RPMI7951 (cell line): ENCODE data around the gene ADAM12. TPM values are rescaled to one million over a fixed set of nuclear protein-coding genes. Genes with fewer than 3 reads are reported as not detected.

ENCODE experiments used
- DNase-seq: peaks from one replicate; pipeline ENCODE4 v3.0.0-alpha.2; 2012; ENCODE audit warnings: low read depth
- total RNA-seq: library from RNA; depleted of rRNA; stranded (reverse); fragments of >200 nt; shearing (Covaris generic); gene quantifications from 2 replicates; pipeline ENCODE4 v1.2.3, GENCODE V29; 2014

Gene ADAM12
- total RNA-seq, 1 experiment from 2014 or later, result 34.8 TPM

DNA sequence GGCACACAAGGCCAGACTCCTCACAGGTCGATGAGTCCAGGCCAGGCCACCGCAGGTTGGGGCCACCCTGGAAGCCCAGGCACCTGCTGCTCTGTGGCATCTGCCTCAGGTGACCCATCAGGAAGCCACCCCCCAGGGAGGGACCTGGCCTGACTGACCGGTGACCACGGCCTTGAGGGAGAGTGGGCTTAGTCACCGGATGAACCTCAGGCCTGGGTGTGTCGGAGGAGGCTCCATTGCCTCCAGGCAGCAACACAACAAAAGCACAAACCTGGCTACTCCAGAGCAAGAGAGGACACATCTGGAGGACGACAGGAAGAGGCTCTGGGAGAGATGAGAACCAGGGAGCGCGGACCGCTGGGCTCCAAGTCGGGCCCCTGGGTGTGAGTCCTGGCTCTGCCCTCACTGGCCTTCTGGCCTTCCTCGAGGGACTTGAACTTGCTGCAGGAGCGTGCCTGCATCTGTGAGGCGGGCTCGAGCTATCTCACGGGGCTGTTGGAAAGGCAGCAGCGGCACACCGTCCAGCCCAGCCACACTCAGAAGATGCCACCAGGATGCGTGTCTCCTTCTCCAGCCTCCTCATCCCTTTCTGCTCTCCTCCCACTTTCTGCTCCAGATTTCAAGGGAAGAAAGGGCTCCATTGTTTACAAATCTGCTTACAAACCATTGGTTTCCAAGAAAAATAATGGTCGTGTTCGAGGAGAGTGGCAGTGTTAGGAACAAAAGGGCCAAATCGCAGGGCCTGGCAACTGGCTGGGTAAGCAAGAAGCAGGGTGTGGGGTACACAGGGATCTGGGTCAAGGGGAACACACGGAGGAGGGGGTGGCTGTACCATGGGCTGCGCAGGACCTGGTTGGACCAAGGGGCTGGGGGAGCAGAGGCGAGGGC, 152.9 kb downstream of the ADAM12 start:
- DNase-seq, result peak; percentile 53

GRCh38 chr10:126234630-126235029, 153.6 kb downstream of the ADAM12 start:
- DNase-seq, result no peak

DNA sequence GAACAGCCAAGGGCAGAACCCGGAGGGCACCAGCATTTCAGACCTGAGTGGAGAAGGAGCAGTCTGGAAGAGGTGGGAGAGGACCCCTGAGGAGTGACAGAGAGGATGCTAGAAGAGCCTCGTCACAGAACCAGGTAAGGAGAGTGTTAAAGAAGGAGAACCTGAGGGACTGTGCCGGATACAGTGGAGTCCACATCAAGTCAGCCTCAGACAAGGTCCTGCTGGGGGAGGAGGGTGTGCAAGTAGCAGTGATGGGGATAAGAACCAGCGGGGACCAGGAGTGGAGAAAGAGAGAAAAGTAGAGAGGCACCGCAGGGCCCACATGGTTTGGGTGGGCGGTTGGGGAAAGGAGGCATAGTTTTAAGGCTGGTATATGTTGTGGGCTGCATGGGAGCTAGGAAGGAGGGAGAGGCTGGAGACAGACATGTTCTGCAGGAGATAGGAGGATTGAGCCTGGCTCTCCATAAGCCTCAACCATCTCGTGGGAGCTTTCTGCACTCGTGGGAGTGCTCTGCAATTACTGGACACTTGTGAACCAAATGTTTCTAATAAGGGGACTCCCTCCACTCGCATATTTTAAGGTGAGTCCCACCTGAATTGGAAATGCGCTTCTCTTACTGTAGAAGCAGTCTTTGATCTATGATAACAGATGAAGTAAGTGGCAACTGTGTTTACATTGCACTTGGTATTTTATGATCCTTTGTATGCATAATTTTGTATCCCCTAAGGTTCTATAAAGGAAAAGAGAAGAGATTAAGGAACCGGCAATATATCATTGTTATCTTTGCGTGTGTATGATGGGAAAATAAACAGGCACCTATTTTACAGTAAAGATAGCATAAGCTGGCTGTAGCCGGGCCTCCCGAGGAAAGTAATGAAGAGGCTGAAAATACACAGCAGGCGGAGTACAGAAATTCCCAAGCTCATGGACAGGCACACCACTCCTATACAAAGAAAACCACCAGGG, 154.8 kb downstream of the ADAM12 start:
- DNase-seq, result no peak

GRCh38 chr10:126230587-126230986, 157.7 kb downstream of the ADAM12 start:
- no peak for DNase-seq

DNA sequence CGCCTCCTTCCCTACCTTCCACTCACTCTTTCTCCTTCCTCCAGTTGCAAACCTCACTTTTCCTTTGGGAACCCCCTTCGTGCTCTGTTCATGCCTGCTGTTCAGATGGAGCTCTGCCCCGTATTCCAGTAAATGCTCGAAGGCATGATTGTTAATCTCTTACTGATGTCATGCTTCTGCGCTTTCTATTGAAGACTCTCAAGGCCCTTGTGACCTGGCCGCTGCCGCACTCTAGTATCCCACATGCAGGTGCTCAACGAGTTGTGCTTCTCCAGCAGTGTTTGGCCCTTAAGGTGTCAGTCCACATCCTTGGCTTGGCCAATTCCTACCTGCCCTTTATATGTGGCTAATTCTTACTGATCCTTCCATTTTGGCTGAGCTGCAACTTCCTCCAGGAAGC, 158.6 kb downstream of the ADAM12 start:
- no peak for DNase-seq

DNA sequence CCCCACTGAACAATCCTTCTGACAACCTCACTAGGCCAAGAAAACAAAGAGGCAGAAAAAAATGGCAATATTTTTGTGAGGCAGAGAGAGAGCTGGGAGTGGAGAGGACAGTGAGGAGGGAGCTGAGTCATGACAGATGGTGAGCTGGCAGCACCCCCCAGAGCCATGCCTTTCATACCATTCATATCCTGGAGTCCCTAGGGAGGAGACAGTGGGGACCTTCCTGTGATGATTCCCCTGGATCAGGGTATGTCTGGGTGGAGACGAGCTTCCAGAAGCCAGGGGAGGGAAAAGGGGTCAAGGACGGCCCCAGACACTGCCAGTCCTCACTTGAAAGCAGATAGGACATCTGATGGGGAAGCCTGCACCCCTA, 160.5 kb downstream of the ADAM12 start:
- peak; percentile 20 for DNase-seq

GRCh38 chr10:126226988-126227761, 161.1 kb downstream of the ADAM12 start:
- no peak for DNase-seq

GRCh38 chr10:126226205-126226604, 162.1 kb downstream of the ADAM12 start:
- DNase-seq, result no peak

- DNase-seq, result no peak
Observed at GRCh38 chr10:126225672-126226008, 162.6 kb downstream of the ADAM12 start.

DNA sequence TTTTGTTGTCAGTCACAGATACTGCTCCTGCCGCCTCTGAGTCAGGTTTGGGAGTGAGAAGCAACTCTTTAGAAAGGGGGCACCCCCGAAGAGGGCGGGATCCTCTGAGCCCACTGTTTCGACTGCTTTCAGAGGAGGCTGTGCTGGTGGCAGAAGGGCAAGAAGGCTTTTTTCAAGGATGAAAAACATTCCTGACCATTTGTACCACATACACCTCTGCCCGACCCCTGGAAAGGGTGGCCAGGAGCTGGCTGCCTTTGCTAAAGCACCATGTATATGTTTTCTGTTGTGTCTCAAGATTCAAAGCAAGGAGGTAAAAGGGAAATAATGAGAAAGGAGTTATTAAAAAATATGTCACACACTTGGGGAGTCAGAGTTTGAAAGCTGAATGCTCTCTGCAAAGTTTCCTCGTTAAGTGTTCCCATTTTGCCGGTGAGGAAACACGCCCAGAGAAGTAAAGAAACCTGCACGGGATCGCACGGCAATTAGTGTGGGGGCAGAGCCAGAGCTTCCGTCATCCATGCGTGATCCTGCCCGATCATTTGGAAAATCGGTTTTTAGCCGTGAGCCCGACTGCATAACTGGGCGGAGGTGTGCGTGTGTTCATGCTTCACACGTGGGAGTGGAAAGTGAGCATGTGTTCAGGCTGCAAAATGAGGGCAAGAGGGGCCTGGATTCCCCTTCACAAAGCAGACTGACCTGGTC, 163.2 kb downstream of the ADAM12 start:
- no peak for DNase-seq

GRCh38 chr10:126223512-126224067, 164.7 kb downstream of the ADAM12 start:
- no peak for DNase-seq

GRCh38 chr10:126222736-126223511, 165.4 kb downstream of the ADAM12 start:
- peak; percentile 20 for DNase-seq

DNA sequence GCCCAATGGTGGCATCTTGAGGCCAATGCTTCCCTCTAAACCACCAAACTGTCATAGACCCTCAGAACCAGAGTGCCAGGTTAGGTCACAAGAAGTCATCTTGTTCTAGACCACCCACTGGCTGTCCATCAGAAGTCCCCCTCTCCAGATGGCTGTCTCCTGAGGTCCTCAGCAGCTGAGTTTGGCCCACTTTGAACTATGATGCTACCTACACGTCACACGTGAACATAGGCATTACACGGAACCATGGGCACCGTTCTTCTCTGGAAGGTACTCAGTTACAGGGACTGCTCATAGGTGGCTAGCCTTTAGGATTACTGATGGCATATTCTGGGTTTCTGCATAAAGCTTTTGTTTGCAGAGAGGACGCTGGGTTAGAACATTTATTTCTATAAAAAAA, 166.4 kb downstream of the ADAM12 start:
- DNase-seq, result no peak

DNA sequence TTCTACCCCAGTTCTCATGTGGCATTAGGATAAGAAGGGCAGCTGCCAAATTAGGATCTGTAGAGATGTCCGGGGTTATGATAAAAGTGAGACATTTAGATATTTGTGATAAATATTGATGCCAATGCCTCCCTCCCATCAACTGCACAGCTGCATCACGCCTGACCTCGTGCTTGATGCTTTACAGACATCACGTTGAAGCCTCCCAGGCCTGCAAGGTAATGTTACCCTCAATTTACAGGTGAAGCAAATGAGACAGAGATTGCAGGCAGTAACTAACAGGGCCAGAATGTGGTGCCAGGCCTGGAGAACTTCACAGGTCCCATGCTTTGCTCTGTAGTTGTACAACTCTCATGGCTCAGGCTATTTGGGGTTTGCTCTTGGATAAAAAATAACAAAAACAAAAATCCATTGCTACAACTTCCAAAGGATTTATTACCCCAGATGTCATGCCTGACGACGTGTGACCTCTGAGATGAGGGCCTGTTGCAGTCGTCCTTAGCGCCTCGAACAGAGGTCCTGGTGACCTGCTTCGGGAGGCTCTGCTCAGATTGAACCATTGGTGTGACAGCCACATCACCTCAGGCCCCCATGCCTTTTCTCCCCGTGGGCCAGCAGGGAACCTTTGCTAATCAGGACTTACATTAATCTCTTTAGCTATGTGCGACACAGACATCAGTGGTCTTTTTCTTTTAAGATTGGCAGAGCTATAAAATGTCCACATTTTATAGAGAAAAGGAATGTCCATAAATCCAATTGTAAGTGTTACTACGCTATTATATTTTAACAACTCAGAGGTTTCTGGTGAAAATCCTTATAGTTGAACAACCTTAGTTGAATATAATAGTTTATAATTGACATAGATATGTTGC, 169.3 kb downstream of the ADAM12 start:
- DNase-seq, result no peak

DNA sequence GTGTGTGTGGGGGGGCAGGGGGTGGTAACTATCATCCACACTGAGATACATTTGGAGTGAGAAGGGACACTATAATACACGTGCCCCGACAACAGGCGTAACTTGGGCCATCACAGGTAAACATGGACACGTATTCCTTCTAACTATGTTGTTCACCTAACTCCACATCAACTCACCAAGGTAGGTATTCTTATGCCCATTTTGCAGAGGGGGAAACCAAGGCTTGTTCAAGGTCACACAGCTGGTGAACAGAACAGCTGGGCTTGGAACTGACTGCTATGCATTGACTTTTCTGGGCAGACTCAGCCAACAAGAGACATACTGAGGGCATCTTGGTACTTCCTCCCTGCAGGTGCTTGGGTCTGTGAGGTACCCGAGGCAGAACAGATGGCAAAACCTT, 170.1 kb downstream of the ADAM12 start:
- DNase-seq, result no peak

DNA sequence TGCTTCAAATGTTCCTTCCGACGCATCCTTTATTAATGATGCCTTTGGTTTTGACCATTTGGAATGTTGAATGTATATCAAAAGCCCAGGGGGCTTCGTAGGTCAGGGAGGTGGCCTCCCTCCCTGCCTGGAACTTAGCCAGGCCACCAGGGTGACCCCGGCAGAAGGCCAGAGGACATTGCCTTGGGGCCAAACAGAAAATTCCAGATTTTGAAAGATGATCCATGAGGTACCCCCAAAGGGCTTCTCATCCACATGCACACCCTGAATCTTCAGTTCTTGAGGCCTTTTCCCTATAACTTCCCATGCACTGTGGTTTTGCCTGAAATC, 171.7 kb downstream of the ADAM12 start:
- DNase-seq, result no peak

DNA sequence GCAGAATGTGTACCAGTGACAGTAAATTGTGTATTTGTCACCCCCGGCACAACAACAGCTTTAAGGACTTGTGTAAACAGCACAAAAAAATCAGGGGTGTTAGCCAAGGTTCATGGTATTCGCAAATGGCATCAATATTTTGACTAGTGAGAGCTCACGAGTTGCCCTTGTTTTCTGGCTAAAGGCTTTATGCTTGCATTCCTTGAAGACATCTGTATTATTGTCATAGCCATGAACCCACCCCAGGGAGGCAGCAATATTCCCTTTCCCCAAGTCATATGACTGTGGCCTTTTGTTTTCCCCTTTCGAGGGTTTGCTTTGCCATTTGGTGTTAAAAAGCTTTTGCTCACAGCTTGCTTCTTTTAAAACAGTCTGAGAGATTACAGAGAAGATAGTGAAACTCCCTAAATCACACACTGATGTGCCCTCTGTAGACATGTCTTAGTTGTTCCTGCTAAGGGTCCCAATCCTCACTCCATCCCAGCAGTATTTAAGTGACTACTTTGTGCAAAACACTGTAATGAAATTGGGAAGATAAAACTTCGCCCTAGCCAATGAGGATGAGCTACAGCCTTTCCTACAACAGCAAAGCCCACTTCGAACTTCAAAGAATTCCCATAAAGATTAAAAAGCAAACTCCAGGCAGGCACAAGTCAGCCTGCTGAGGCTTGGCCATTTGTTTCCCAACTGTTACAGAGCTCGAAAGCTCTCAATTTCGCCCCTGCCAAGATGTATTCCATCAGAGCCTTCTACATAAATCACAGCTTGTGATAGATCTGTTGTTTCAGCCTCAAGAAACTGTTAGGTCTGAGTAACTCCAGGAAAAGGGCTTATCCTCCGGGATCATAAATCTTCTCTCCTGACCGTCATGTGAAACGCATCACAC, 172.3 kb downstream of the ADAM12 start:
- DNase-seq, result peak; percentile 95

- no peak for DNase-seq
Observed at GRCh38 chr10:126214679-126215078, 173.6 kb downstream of the ADAM12 start.
